HEK293T (cell line): ENCODE results near the gene PCF11.

Experiments used
- CTCF ChIA-PET: fragments of 350-600 bp; formaldehyde crosslinking; extraction: SDS; loops from one replicate; lab custom pipeline; 2021; ENCODE audit warnings: antibody characterized with exemption, inconsistent platforms; lab: Yijun Ruan, JAX
- POLR2A ChIA-PET: fragments of 350-600 bp; formaldehyde crosslinking; extraction: SDS; loops from one replicate; lab custom pipeline; 2020; ENCODE audit warnings: antibody characterized with exemption, inconsistent platforms; lab: Yijun Ruan, JAX
- DNase-seq: peaks from one replicate; pipeline ENCODE4 v3.0.0; 2012; ENCODE audit warnings: mixed read lengths; ENCODE audit errors: extremely low spot score
- ARNT ChIP-seq: fragments of 450-650 bp; IDR thresholded peaks from 2 replicates; pipeline ENCODE4 v1.6.1; 2017; ENCODE audit warnings: mild to moderate bottlenecking
- BHLHE40 ChIP-seq: fragments of 450-650 bp; IDR thresholded peaks from 2 replicates; pipeline ENCODE4 v1.6.1; 2016; ENCODE audit warnings: mild to moderate bottlenecking, moderate library complexity, borderline replicate concordance
- CTBP1 ChIP-seq: fragments of 450-650 bp; IDR thresholded peaks from 2 replicates; pipeline ENCODE4 v1.6.1; 2016; ENCODE audit warnings: borderline replicate concordance
- ELF4 ChIP-seq: fragments of 450-650 bp; IDR thresholded peaks from 2 replicates; pipeline ENCODE4 v1.6.1; 2017; ENCODE audit warnings: antibody characterized with exemption
- FOXA1 ChIP-seq: fragments of 450-650 bp; IDR thresholded peaks from 2 replicates; pipeline ENCODE4 v1.6.1; 2016; ENCODE audit warnings: mild to moderate bottlenecking
- FOXK2 ChIP-seq: fragments of 450-650 bp; IDR thresholded peaks from 2 replicates; pipeline ENCODE4 v1.6.1; 2016; ENCODE audit warnings: mild to moderate bottlenecking
- FOXM1 ChIP-seq: fragments of 450-650 bp; IDR thresholded peaks from 2 replicates; pipeline ENCODE4 v1.6.1; 2017; ENCODE audit warnings: mild to moderate bottlenecking, borderline replicate concordance
- HDGF ChIP-seq: fragments of 450-650 bp; IDR thresholded peaks from 2 replicates; pipeline ENCODE4 v1.6.1; 2017; ENCODE audit warnings: antibody characterized with exemption, borderline replicate concordance
- L3MBTL2 ChIP-seq: fragments of 450-650 bp; conservative IDR thresholded peaks from 2 replicates; pipeline ENCODE4 v1.6.1; 2016; ENCODE audit warnings: mild to moderate bottlenecking
- LEF1 ChIP-seq: fragments of 450-650 bp; IDR thresholded peaks from 2 replicates; pipeline ENCODE4 v1.6.1; 2017; ENCODE audit warnings: mild to moderate bottlenecking, borderline replicate concordance
- NFRKB ChIP-seq: fragments of 450-650 bp; IDR thresholded peaks from 2 replicates; pipeline ENCODE4 v1.6.1; 2016; ENCODE audit warnings: mild to moderate bottlenecking, moderate library complexity
- PKNOX1 ChIP-seq: fragments of 450-650 bp; IDR thresholded peaks from 2 replicates; pipeline ENCODE4 v1.6.1; 2016
- SP1 ChIP-seq: fragments of 450-650 bp; IDR thresholded peaks from 2 replicates; pipeline ENCODE4 v1.6.1; 2017
- SUZ12 ChIP-seq: fragments of 450-650 bp; IDR thresholded peaks from 2 replicates; pipeline ENCODE4 v1.6.1; 2016; ENCODE audit warnings: mild to moderate bottlenecking
- TARDBP ChIP-seq: fragments of 450-650 bp; IDR thresholded peaks from 2 replicates; pipeline ENCODE4 v1.6.1; 2016
- ZNF384 ChIP-seq: fragments of 450-650 bp; IDR thresholded peaks from 2 replicates; pipeline ENCODE4 v1.6.1; 2016

Gene PCF11

GRCh38 chr11:83156144-83156995 is 561 bp upstream of the PCF11 start:
- DNase-seq: peak; percentile 94
- POLR2A ChIA-PET: interaction anchor here (0.6 to 2.6 kb wide), 17 partner anchors 8 to 255 kb away, joined by 3 to 19 read pairs (median 5); partner anchors contain the start of genes ANKRD42, DDIAS, PRCP and RAB30
- CTCF ChIA-PET: interaction anchor here (0.6 to 0.7 kb wide), 2 partner anchors 77 to 136 kb away, joined by 3 to 4 read pairs; no protein-coding TSS in a partner anchor
- TF ChIP-seq NFRKB: no peak
- peak; percentile 100 for TF ChIP-seq PKNOX1
- peak; percentile 8; the same call in 1 of the 2 replicates for TF ChIP-seq L3MBTL2
- TF ChIP-seq HDGF: 0 out of 2 replicates have a peak, but pooled peaks have one; percentile 75
- TF ChIP-seq SP1: no peak
- TF ChIP-seq BHLHE40: no peak
- no peak for TF ChIP-seq ZNF384
- TF ChIP-seq FOXA1: no peak
- TF ChIP-seq TARDBP: no peak
- TF ChIP-seq LEF1: no peak
- TF ChIP-seq FOXM1: no peak
- no peak for TF ChIP-seq ARNT
- TF ChIP-seq CTBP1: no peak
- no peak for TF ChIP-seq FOXK2
- TF ChIP-seq SUZ12: no peak
- TF ChIP-seq ELF4: no peak

DNA sequence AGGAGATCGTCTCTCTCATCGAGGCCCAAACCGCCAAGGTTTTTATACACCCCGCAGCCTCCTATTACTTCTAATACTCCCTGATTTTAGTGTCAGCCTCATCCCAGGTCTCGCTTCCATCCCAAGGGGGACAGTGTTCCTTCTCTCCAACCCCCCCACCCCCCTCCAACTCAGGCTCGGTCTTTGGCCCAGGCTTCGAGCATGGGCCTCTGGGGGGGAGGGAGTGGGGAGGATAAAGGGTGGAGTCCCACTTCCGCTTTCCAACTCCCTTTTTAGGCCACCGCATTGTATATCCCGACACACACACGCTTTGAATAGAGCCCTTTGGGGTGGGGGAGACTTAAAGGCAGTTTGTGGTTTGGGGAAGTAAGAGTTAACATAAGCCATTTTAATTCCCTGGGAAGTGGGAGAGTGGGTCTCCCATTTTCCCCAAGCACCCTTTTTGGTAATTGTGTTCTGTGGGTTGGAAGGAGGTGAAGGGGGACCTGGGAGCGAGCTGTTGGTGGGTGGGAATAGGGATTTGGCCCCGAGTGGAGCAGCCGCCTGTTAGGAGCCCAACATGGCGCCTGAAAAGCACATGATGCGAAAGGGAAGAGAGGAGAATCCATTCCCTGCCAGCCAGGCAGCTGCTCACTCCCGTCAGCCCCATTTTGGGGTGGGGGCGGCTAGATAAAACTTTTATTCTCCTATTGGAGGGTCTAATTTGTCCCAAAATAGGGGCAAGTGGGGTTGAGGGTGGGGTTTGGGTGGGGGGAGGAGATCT is 844 bp downstream of the PCF11 start:
- ChIA-PET POLR2A (interaction anchor here (1.0 to 2.6 kb wide), 13 partner anchors 10 to 257 kb away, joined by 3 to 19 read pairs (median 7); partner anchors contain the start of genes ANKRD42, DDIAS, PRCP and RAB30), CTCF (interaction anchor here (0.6 kb wide), 1 partner anchor 131 kb away, joined by 3 read pairs; no protein-coding TSS in a partner anchor)
- DNase-seq: peak; percentile 41
- no peak for TF ChIP-seq ARNT
- TF ChIP-seq PKNOX1: no peak
- TF ChIP-seq CTBP1: no peak
- no peak for TF ChIP-seq FOXK2
- peak; percentile 60 for TF ChIP-seq L3MBTL2
- peak; percentile 72 for TF ChIP-seq NFRKB
- no peak for TF ChIP-seq HDGF

- POLR2A ChIA-PET: interaction anchor here (1.4 to 2.3 kb wide), 2 partner anchors 10 to 71 kb away, joined by 3 to 19 read pairs; no protein-coding TSS in a partner anchor
These were observed 1.4 kb downstream of the PCF11 start for GRCh38 chr11:83158357-83158786.

DNA sequence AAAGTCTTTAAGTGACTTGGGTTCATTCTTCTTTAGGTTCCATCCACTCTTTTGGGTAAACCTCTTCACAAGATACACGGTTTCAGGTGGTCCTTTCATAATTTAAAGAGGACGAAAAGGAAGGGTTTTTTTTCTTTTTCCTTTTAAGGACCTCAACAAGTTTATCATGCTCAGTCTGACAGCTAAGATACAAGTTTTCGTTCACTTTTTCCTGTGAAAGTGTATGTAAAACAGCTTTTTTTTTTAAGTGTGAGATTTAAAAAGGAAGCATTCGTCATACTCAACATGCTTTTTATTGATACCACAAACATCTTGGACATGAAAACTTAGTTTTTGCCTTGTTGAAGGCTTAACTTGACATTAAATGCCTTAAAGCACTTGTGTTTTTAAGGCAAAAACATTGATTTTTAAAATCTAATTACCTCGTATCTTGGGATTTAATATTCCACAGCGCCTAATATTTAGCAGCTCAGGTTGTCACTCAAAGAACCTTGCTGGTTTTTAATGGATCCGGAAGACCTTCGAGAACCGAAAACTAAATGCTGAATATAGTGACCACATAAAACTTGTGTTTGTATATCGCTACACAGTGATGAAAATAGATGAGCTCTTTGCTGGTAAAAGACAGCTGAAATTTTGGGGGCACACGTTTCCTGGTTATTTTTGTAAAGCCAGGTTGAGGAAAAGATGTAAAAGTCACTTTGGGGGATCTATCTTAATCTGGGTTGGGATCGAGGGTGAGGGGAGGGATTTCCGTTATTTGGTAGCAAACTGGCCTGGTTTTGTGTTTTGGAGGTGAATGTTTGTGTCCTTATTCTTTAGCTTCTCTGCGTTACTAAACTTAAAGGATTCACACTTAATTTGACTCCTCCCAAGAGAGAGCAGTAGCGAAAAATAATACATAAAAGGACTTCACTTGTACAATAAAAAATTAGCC is 2.3 kb downstream of the PCF11 start:
- DNase-seq: no peak
- TF ChIP-seq SP1: no peak
- peak; percentile 56 for TF ChIP-seq PKNOX1
- CTCF ChIA-PET: interaction anchor here (0.6 kb wide), 1 partner anchor 90 kb away, joined by 3 read pairs; no protein-coding TSS in a partner anchor
- POLR2A ChIA-PET: no interaction called here

More at GRCh38 chr11:83158357-83158786, 1.4 kb downstream of the PCF11 start:
- CTCF ChIA-PET: no interaction called here
- no peak for DNase-seq
- TF ChIP-seq SUZ12 (no peak), TARDBP (no peak), L3MBTL2 (no peak), ZNF384 (no peak), FOXA1 (no peak), BHLHE40 (no peak), SP1 (no peak), FOXM1 (no peak), FOXK2 (no peak), ARNT (no peak), LEF1 (no peak), ELF4 (no peak), HDGF (no peak), PKNOX1 (no peak), CTBP1 (no peak), NFRKB (no peak)
